GM12801 (cell line): ENCODE data around the gene SLC38A8.

Experiments used
- TF ChIP-seq, protein P1 (sequence below): IDR thresholded peaks from one replicate; pipeline ENCODE4 v1.5.1; 2011; ENCODE audit warnings: control low read depth; ENCODE audit not compliant: insufficient read length; ENCODE audit errors: extremely low read depth

The SLC38A8 gene

DNA sequence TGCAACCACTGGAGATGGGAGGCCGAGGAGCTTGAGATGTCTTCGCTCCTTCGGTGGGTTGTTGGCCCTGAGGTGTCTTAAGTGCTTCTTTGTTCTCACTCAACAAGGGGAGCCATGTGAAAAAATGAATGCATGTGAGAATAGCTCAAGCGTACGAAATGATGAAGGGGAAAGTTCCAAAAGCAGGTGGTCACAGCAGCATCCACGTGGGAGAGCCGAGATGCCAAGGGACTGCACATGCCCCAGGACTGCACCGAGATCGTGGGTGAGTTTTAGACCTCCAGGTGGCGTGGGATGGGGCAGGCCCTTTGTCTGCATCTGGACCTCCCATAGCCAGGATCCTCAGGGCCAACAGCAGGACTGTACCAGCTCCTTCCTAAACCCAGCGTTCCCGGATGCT, 8.1 kb downstream of the SLC38A8 start:
- TF ChIP-seq, protein P1, sequence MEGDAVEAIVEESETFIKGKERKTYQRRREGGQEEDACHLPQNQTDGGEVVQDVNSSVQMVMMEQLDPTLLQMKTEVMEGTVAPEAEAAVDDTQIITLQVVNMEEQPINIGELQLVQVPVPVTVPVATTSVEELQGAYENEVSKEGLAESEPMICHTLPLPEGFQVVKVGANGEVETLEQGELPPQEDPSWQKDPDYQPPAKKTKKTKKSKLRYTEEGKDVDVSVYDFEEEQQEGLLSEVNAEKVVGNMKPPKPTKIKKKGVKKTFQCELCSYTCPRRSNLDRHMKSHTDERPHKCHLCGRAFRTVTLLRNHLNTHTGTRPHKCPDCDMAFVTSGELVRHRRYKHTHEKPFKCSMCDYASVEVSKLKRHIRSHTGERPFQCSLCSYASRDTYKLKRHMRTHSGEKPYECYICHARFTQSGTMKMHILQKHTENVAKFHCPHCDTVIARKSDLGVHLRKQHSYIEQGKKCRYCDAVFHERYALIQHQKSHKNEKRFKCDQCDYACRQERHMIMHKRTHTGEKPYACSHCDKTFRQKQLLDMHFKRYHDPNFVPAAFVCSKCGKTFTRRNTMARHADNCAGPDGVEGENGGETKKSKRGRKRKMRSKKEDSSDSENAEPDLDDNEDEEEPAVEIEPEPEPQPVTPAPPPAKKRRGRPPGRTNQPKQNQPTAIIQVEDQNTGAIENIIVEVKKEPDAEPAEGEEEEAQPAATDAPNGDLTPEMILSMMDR: no peak

DNA sequence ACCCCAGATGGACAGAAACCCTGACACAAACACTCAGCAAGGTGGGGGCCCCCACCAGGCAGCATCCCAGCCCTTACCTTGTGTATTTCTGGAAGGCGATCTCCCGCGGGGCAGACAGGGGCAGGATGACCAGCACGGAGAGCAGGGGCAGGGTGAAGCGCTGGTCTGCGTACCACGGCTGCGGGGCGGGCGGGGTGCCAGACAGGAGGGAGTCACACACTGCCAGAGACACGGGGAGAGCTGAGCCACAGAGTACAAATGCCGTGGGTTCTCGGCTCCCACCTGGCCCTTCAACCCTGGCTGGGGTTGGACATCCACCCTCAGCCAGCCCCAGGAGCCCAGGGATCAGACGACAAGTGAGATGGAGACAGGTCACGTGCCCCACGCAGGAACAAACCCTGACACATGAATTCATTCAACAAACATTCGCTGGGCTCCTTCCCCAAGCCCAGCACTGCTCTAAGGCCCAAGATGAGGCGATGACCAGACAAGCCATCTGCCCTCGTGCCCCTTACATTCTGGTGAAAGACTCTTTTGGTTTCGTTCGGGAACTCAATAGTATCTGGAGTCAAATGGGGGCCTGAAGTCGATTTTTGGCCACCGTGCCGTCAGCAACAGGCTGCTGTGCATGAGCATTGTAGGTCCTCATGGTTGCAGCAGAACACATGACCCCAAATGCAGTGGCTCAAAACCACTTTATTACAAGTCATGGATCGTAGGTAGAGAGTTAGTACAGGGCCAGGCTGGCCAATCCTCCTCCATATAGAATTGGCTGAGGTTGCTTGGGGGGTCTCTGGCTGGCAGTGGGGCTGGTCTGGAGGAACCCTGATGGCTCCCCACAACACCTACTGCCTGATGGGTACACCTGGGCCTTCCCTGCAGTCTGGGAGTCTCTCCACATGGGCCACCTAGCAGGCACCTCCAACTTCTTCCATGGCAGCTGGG, 9.1 kb downstream of the SLC38A8 start:
- TF ChIP-seq, protein P1: no peak

- TF ChIP-seq, protein P1: no peak
Observed at GRCh38 chr16:84032458-84033178, 10.0 kb downstream of the SLC38A8 start.

DNA sequence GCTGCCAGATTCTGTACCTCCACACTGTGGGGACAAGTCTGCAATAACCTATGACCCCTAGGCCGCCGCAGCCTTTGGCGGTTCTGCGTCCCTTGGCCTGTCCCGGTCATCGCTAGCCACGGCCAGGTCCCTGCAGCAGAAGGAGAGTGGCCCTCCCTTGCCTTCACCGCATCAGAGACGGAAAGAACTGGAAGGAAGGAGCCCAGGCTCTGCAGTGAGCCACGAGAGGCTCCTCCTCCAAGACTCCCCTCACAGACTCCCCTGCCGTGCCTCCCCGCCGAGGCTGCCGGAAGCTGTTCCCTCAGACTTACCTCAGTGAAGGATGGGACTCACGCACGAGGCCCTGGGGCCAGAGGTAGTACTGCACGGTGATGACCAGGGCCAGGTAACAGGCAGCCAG, 11.0 kb downstream of the SLC38A8 start:
- TF ChIP-seq, protein P1: no peak

- TF ChIP-seq, protein P1: no peak
Observed at GRCh38 chr16:84029297-84030047, 13.1 kb downstream of the SLC38A8 start.

GRCh38 chr16:84027625-84028024, 15.0 kb downstream of the SLC38A8 start:
- TF ChIP-seq, protein P1: no peak

DNA sequence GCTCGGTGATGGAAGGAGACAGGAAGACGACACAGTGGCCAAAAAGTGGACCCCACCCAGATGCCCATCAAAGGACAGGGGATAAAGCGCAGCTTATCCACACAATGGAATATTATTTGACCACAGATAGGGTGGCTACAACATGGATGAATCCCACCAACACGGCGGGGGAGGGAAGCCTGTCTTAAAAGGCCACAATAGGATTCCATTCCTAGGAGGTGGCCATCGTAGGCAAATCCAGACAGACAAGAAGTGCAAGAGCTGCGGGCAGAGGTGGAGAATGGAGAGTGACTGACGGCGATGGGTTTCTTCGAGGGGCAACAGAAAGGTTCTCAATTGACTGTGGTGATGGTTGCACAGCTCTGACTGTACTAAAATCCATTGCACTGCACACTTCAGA, 16.0 kb downstream of the SLC38A8 start:
- TF ChIP-seq, protein P1: no peak
